ENCODE data around the gene MRPL41. TPM values are rescaled to one million over a fixed set of nuclear protein-coding genes. Genes with fewer than 3 reads are reported as not detected.
A peak's percentile ranks its signal among the peaks of the same experiment; 100 is the strongest.

MRPL41 gene
- total and polyA plus RNA-seq, 2 of the 13 experiments (the other 11 are each of a cell fraction or from before 2014, with no cell fraction given) = 20.9 to 54.0 TPM

DNA sequence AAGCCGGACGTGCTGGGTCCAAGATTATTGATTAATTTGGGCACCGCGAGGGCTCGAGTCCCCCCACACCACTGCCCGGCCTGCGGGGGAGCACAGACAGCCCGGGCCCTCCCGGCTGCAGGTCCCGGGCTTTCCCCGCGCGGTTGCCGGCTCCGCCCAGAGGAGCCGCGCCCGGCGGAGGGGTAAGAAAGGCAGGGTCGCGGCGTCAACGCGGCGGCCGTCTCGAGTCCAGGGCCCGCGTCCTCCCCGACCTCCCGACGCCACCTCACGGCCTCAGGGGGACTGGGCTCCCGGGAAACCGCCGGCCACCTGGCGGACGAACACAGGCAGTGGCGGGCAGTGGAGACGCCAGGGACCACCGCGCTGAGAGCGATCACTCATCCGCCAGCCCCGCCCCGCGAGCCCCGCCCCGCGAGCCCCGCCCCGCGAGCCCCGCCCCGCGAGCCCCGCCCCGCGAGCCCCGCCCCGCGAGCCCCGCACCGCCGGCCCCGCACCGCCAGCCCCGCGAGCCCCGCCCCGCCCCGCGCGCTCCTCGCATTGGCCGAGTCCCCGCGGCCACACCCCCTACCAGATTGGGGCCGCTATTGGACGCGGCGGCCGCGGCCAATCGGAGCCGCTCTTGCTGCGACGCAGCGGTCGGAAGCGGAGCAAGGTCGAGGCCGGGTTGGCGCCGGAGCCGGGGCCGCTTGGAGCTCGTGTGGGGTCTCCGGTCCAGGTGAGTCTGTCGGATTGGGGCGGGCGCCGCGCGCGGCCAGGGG, at the start of gene MRPL41 (continued):
- TF ChIP-seq, protein P1, sequence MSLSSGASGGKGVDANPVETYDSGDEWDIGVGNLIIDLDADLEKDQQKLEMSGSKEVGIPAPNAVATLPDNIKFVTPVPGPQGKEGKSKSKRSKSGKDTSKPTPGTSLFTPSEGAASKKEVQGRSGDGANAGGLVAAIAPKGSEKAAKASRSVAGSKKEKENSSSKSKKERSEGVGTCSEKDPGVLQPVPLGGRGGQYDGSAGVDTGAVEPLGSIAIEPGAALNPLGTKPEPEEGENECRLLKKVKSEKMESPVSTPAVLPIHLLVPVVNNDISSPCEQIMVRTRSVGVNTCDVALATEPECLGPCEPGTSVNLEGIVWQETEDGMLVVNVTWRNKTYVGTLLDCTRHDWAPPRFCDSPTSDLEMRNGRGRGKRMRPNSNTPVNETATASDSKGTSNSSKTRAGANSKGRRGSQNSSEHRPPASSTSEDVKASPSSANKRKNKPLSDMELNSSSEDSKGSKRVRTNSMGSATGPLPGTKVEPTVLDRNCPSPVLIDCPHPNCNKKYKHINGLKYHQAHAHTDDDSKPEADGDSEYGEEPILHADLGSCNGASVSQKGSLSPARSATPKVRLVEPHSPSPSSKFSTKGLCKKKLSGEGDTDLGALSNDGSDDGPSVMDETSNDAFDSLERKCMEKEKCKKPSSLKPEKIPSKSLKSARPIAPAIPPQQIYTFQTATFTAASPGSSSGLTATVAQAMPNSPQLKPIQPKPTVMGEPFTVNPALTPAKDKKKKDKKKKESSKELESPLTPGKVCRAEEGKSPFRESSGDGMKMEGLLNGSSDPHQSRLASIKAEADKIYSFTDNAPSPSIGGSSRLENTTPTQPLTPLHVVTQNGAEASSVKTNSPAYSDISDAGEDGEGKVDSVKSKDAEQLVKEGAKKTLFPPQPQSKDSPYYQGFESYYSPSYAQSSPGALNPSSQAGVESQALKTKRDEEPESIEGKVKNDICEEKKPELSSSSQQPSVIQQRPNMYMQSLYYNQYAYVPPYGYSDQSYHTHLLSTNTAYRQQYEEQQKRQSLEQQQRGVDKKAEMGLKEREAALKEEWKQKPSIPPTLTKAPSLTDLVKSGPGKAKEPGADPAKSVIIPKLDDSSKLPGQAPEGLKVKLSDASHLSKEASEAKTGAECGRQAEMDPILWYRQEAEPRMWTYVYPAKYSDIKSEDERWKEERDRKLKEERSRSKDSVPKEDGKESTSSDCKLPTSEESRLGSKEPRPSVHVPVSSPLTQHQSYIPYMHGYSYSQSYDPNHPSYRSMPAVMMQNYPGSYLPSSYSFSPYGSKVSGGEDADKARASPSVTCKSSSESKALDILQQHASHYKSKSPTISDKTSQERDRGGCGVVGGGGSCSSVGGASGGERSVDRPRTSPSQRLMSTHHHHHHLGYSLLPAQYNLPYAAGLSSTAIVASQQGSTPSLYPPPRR (CRISPR knock-in tag; IDR thresholded peaks at IDR 0.05; ENCODE audit: borderline replicate concordance) = peak; percentile 20; the same call in 1 of the 2 replicates
- TF ChIP-seq, protein P2, sequence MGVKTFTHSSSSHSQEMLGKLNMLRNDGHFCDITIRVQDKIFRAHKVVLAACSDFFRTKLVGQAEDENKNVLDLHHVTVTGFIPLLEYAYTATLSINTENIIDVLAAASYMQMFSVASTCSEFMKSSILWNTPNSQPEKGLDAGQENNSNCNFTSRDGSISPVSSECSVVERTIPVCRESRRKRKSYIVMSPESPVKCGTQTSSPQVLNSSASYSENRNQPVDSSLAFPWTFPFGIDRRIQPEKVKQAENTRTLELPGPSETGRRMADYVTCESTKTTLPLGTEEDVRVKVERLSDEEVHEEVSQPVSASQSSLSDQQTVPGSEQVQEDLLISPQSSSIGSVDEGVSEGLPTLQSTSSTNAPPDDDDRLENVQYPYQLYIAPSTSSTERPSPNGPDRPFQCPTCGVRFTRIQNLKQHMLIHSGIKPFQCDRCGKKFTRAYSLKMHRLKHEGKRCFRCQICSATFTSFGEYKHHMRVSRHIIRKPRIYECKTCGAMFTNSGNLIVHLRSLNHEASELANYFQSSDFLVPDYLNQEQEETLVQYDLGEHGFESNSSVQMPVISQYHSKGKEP (CRISPR knock-in tag; IDR thresholded peaks at IDR 0.05) = no peak
- TF ChIP-seq ZNF546 (CRISPR knock-in tag; conservative IDR thresholded peaks at IDR 0.05) (no peak), CEBPG (CRISPR knock-in tag; IDR thresholded peaks at IDR 0.05) (no peak), CHD2 (IDR thresholded peaks at IDR 0.05; ENCODE audit: low read depth, low read length) (no peak), ZNF766 (CRISPR knock-in tag; IDR thresholded peaks at IDR 0.05; ENCODE audit: borderline replicate concordance) (no peak), ELF1 (CRISPR knock-in tag; IDR thresholded peaks at IDR 0.05) (peak; percentile 69), ESRRA (CRISPR knock-in tag; IDR thresholded peaks at IDR 0.05; ENCODE audit: low read depth) (no peak; the same call in 1 of the 2 replicates), SOX6 (IDR thresholded peaks at IDR 0.05) (no peak), SOX6 (CRISPR knock-in tag; IDR thresholded peaks at IDR 0.05) (no peak), MIER3 (CRISPR knock-in tag; IDR thresholded peaks at IDR 0.05; ENCODE audit: borderline replicate concordance) (peak; percentile 31; the same call in 1 of the 2 replicates), U2AF2 (IDR thresholded peaks at IDR 0.05; ENCODE audit: low read depth, low read length) (no peak)
- TF ChIP-seq, protein P3, sequence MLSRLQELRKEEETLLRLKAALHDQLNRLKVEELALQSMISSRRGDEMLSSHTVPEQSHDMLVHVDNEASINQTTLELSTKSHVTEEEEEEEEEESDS (CRISPR knock-in tag; IDR thresholded peaks at IDR 0.05; ENCODE audit: borderline replicate concordance) = no peak
- TF ChIP-seq, protein P4, sequence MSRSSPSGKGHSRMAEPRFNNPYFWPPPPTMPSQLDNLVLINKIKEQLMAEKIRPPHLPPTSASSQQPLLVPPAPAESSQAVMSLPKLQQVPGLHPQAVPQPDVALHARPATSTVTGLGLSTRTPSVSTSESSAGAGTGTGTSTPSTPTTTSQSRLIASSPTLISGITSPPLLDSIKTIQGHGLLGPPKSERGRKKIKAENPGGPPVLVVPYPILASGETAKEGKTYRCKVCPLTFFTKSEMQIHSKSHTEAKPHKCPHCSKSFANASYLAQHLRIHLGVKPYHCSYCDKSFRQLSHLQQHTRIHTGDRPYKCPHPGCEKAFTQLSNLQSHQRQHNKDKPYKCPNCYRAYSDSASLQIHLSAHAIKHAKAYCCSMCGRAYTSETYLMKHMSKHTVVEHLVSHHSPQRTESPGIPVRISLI (CRISPR knock-in tag; IDR thresholded peaks at IDR 0.05; ENCODE audit: borderline replicate concordance) = no peak
- TF ChIP-seq, protein P5, sequence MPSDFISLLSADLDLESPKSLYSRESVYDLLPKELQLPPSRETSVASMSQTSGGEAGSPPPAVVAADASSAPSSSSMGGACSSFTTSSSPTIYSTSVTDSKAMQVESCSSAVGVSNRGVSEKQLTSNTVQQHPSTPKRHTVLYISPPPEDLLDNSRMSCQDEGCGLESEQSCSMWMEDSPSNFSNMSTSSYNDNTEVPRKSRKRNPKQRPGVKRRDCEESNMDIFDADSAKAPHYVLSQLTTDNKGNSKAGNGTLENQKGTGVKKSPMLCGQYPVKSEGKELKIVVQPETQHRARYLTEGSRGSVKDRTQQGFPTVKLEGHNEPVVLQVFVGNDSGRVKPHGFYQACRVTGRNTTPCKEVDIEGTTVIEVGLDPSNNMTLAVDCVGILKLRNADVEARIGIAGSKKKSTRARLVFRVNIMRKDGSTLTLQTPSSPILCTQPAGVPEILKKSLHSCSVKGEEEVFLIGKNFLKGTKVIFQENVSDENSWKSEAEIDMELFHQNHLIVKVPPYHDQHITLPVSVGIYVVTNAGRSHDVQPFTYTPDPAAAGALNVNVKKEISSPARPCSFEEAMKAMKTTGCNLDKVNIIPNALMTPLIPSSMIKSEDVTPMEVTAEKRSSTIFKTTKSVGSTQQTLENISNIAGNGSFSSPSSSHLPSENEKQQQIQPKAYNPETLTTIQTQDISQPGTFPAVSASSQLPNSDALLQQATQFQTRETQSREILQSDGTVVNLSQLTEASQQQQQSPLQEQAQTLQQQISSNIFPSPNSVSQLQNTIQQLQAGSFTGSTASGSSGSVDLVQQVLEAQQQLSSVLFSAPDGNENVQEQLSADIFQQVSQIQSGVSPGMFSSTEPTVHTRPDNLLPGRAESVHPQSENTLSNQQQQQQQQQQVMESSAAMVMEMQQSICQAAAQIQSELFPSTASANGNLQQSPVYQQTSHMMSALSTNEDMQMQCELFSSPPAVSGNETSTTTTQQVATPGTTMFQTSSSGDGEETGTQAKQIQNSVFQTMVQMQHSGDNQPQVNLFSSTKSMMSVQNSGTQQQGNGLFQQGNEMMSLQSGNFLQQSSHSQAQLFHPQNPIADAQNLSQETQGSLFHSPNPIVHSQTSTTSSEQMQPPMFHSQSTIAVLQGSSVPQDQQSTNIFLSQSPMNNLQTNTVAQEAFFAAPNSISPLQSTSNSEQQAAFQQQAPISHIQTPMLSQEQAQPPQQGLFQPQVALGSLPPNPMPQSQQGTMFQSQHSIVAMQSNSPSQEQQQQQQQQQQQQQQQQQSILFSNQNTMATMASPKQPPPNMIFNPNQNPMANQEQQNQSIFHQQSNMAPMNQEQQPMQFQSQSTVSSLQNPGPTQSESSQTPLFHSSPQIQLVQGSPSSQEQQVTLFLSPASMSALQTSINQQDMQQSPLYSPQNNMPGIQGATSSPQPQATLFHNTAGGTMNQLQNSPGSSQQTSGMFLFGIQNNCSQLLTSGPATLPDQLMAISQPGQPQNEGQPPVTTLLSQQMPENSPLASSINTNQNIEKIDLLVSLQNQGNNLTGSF (CRISPR knock-in tag; IDR thresholded peaks at IDR 0.05) = no peak

Measured in HepG2 (cell line).